IMR-90 (cell line): Measurements from ENCODE around the gene WDR76. TPM values are rescaled to one million over a fixed set of nuclear protein-coding genes. Genes with fewer than 3 reads are reported as not detected.
"Not testable (repeated sequence)": the region's sequence is repeated elsewhere in the genome, so short reads cannot be mapped to it uniquely, and the experiment has no call there.

Experiments used
- ATAC-seq: fragments of 200-7000 bp; cut with Tn5 transposase; 2 replicates; pipeline ENCODE4 v1.9.1; 2020; ENCODE audit warnings: low read depth, mild to moderate bottlenecking, moderate library complexity
- BruUV-seq: library from RNA; stranded (reverse); fragments of 400-500 nt; replicated peaks from 2 replicates; lab custom pipeline; 2021; lab: Mats Ljungman, UMichigan
- CTCF ChIA-PET: fragments of 300-600 bp; formaldehyde crosslinking; extraction: SDS; loops from one replicate; lab custom pipeline; 2021; ENCODE audit warnings: antibody characterized with exemption; lab: Yijun Ruan, JAX
- POLR2A ChIA-PET: fragments of 300-600 bp; sonication (Branson Sonifier 250); formaldehyde crosslinking; loops from one replicate; lab custom pipeline; 2022; ENCODE audit warnings: antibody characterized with exemption; ENCODE audit not compliant: unreplicated experiment; lab: Charles Lee
- DNase-seq: peaks from one replicate; pipeline ENCODE4 v3.0.0; 2013
- H2AFZ ChIP-seq: replicated peaks from 2 replicates; pipeline ENCODE3; 2013; ENCODE audit warnings: low read length, mild to moderate bottlenecking; ENCODE audit not compliant: poor library complexity
- H2AK5ac ChIP-seq: 2 replicates; pipeline ENCODE4 v1.6.1; 2013; ENCODE audit warnings: low read depth, low read length, inconsistent platforms
- H2AK9ac ChIP-seq: replicated peaks from 2 replicates; pipeline ENCODE3; 2013; ENCODE audit warnings: mild to moderate bottlenecking, low read depth, low read length, moderate library complexity; ENCODE audit not compliant: poor library complexity
- H2BK120ac ChIP-seq: 2 replicates; pipeline ENCODE4 v1.6.1; 2013; ENCODE audit warnings: low read depth, low read length, inconsistent platforms
- H2BK15ac ChIP-seq: 3 replicates; pipeline ENCODE4 v1.6.1; 2013; ENCODE audit warnings: low read depth, low read length, inconsistent platforms
- H2BK20ac ChIP-seq: 2 replicates; pipeline ENCODE4 v1.6.1; 2013; ENCODE audit warnings: low read depth, mild to moderate bottlenecking, inconsistent platforms, low read length, moderate library complexity
- H2BK5ac ChIP-seq: 2 replicates; pipeline ENCODE4 v1.6.1; 2013; ENCODE audit warnings: mild to moderate bottlenecking, low read depth, low read length, inconsistent platforms; ENCODE audit not compliant: poor library complexity, severe bottlenecking
- H3K14ac ChIP-seq: replicated peaks from 2 replicates; pipeline ENCODE4 v1.6.1; 2013; ENCODE audit warnings: low read depth, low read length, inconsistent platforms
- H3K18ac ChIP-seq: 2 replicates; pipeline ENCODE4 v1.6.1; 2013; ENCODE audit warnings: low read depth, low read length, control low read depth
- H3K23ac ChIP-seq: 2 replicates; pipeline ENCODE4 v1.6.1; 2013; ENCODE audit warnings: low read depth, low read length, inconsistent platforms
- H3K27ac ChIP-seq: 2 replicates; pipeline ENCODE4 v1.5.1; 2013; ENCODE audit warnings: mild to moderate bottlenecking, control low read depth, low read length; ENCODE audit not compliant: insufficient read depth
- H3K27me3 ChIP-seq: 2 replicates; pipeline ENCODE4 v1.6.1; 2013; ENCODE audit warnings: low read length; ENCODE audit not compliant: control insufficient read depth, insufficient read depth
- H3K36me3 ChIP-seq: 2 replicates; pipeline ENCODE4 v1.6.1; 2013; ENCODE audit warnings: low read length, mixed read lengths; ENCODE audit not compliant: control insufficient read depth, insufficient read depth
- H3K4ac ChIP-seq: 2 replicates; pipeline ENCODE4 v1.6.1; 2013; ENCODE audit warnings: low read depth, low read length, inconsistent platforms
- H3K4me1 ChIP-seq: 2 replicates; pipeline ENCODE4 v1.6.1; 2013; ENCODE audit warnings: low read length, mixed read lengths; ENCODE audit not compliant: control insufficient read depth, insufficient read depth
- H3K4me2 ChIP-seq: 2 replicates; pipeline ENCODE4 v1.6.1; 2013; ENCODE audit warnings: low read depth, mild to moderate bottlenecking, control low read depth, low read length, moderate library complexity
- H3K4me3 ChIP-seq: 2 replicates; pipeline ENCODE4 v1.5.1; 2013; ENCODE audit warnings: low read depth, mild to moderate bottlenecking, control low read depth, low read length, moderate library complexity; ENCODE audit not compliant: insufficient read depth
- H3K56ac ChIP-seq: 2 replicates; pipeline ENCODE4 v1.6.1; 2013; ENCODE audit warnings: low read length, inconsistent platforms; ENCODE audit not compliant: insufficient read depth; ENCODE audit errors: extremely low read depth
- H3K79me1 ChIP-seq, 2 experiments: 2 replicates each; pipeline ENCODE4 v1.6.1; 2013; ENCODE audit warnings: low read length in 2 of 2, inconsistent platforms in 1 of 2, low read depth in 1 of 2
- H3K9ac ChIP-seq: 2 replicates; pipeline ENCODE4 v1.6.1; 2013; ENCODE audit warnings: low read depth, low read length, control low read depth
- H3K9me1 ChIP-seq: 2 replicates; pipeline ENCODE4 v1.6.1; 2013; ENCODE audit warnings: low read length, inconsistent platforms; ENCODE audit not compliant: insufficient read depth
- H3K9me3 ChIP-seq: 2 replicates; pipeline ENCODE4 v1.6.1; 2013; ENCODE audit warnings: low read length; ENCODE audit not compliant: control insufficient read depth, insufficient read depth
- H4K20me1 ChIP-seq: 2 replicates; pipeline ENCODE4 v1.6.1; 2013; ENCODE audit warnings: low read length, inconsistent platforms; ENCODE audit not compliant: insufficient read depth
- H4K5ac ChIP-seq: 2 replicates; pipeline ENCODE4 v1.6.1; 2013; ENCODE audit warnings: mild to moderate bottlenecking, low read depth, low read length, control low read depth
- H4K8ac ChIP-seq, 2 experiments: 2 replicates each; pipeline ENCODE4 v1.6.1; 2013; ENCODE audit warnings: low read depth in 2 of 2, low read length in 2 of 2, control low read depth in 1 of 2, inconsistent platforms in 1 of 2
- H4K91ac ChIP-seq: 2 replicates; pipeline ENCODE4 v1.6.1; 2013; ENCODE audit warnings: low read depth, low read length, inconsistent platforms; ENCODE audit not compliant: insufficient read depth
- WGBS, 2 experiments: methylation state at CpG; one replicate each; pipeline versions ENCODE4 v1.1.5 to v1.1.7; 2013; ENCODE audit warnings: missing lambda C conversion rate in 2 of 2; ENCODE audit not compliant: insufficient read length in 1 of 2; ENCODE audit errors: extremely low coverage in 2 of 2; 5-methylcytosine and 5-hydroxymethylcytosine counted together
- dilution Hi-C: fragments of 300-500 bp; cut with HindIII; formaldehyde crosslinking; loops from one replicate; pipeline ENCODE4 v1.14.3; 2018; ENCODE audit warnings: low sequenced_read_pairs; ENCODE audit not compliant: unreplicated experiment
- in situ Hi-C: fragments of 300-500 bp; cut with MboI; formaldehyde crosslinking; loops from 3 replicates; pipeline ENCODE4 v1.14.3; 2019; ENCODE audit warnings: low sequenced_read_pairs, inconsistent platforms, mixed read lengths
- intact Hi-C: fragments of 100-400 bp; cut with micrococcal nuclease; formaldehyde crosslinking; loops from 2 replicates; pipeline ENCODE4 v1.10.0; 2022
- polyA plus RNA-seq, 3 experiments: library from polyadenylated mRNA; depleted of rRNA; stranded (reverse); fragments of >200 nt; gene quantifications; 2 replicates each; pipeline ENCODE4 v1.2.3, GENCODE V29; 2012; ENCODE audit warnings: low replicate concordance in 1 of 3
- total RNA-seq: library from RNA; depleted of rRNA; stranded (reverse); fragments of >200 nt; gene quantifications from 2 replicates; pipeline ENCODE4 v1.2.3, GENCODE V29; 2012

The WDR76 gene
- total and polyA plus RNA-seq, 2 of the 4 experiments (the other 2 are of a cell fraction) = 4.8 to 25.8 TPM

GRCh38 chr15:43802676-43803075, 24.1 kb upstream of the WDR76 start:
- H2AFZ ChIP-seq, H3K18ac ChIP-seq, H3K27me3 ChIP-seq, dilution Hi-C loops, H2AK9ac ChIP-seq, BruUV-seq, H3K9me3 ChIP-seq, H2BK15ac ChIP-seq, ATAC-seq, DNase-seq, H3K14ac ChIP-seq, H4K5ac ChIP-seq, H4K8ac ChIP-seq, H3K9ac ChIP-seq, H3K56ac ChIP-seq, H4K91ac ChIP-seq, H3K4ac ChIP-seq, H3K9me1 ChIP-seq, H3K4me3 ChIP-seq, H3K27ac ChIP-seq, H3K23ac ChIP-seq, H3K4me2 ChIP-seq, H2BK20ac ChIP-seq, intact Hi-C loops, POLR2A ChIA-PET, H4K20me1 ChIP-seq, CTCF ChIA-PET, in situ Hi-C loops, H3K4me1 ChIP-seq, H2BK5ac ChIP-seq, H2AK5ac ChIP-seq, H2BK120ac ChIP-seq: not testable (repeated sequence)
- peaks cover 3 to 41% of the 10 kb centered on the region in 2 experiments; a peak in 3 of 4 replicates for H3K79me1 ChIP-seq
- peaks cover 49% of the 10 kb centered on the region for H3K36me3 ChIP-seq
- 100% methylated on average over 2 of the region's 7 CpGs; no CpG with 5 or more reads in 1 of the 2 experiments for WGBS, 2 experiments
